Activated T-helper 1 cell treated with anti-CD3 and anti-CD28 coated beads, Interleukin-12 subunit alpha, Interleukin-12 subunit beta, Interleukin-2, Interleukin-4 antibody, amounts not matched to agents 30 ng/mL and 10 ng/mL and 1 ng/mL, durations not matched to agents 14 hours and 24 hours and 36 hours (primary cell): ENCODE data around the gene CD247. TPM values are rescaled to one million over a fixed set of nuclear protein-coding genes. Genes with fewer than 3 reads are reported as not detected.
A peak's percentile ranks its signal among the peaks of the same experiment; 100 is the strongest.

Experiments used
- DNase-seq: peaks from one replicate; pipeline ENCODE4 v3.0.0; 2021; ENCODE audit warnings: low spot score
- H3K27ac Mint-ChIP-seq: one replicate; pipeline ENCODE4 v1.8.0; 2021; ENCODE audit warnings: mild to moderate bottlenecking, mixed read lengths
- H3K27me3 Mint-ChIP-seq: one replicate; pipeline ENCODE4 v1.8.0; 2022; ENCODE audit warnings: mild to moderate bottlenecking, moderate library complexity, mixed read lengths; ENCODE audit not compliant: insufficient read depth
- H3K36me3 Mint-ChIP-seq: one replicate; pipeline ENCODE4 v1.8.0; 2021; ENCODE audit warnings: low read depth, mixed read lengths
- H3K4me1 Mint-ChIP-seq: one replicate; pipeline ENCODE4 v1.8.0; 2021; ENCODE audit warnings: low read depth, mixed read lengths
- H3K4me3 Mint-ChIP-seq: one replicate; pipeline ENCODE4 v1.8.0; 2021; ENCODE audit warnings: mild to moderate bottlenecking, moderate library complexity, mixed read lengths
- H3K9me3 Mint-ChIP-seq: one replicate; pipeline ENCODE4 v1.8.0; 2021; ENCODE audit warnings: mixed read lengths
- intact Hi-C: fragments of 100-400 bp; cut with micrococcal nuclease; formaldehyde crosslinking; loops from one replicate; pipeline ENCODE4 v1.15.1; 2024
- total RNA-seq: library from RNA; stranded (reverse); gene quantifications from 2 replicates; pipeline ENCODE4 v1.2.3, GENCODE V29; 2022

CD247 gene
- total RNA-seq, 1 donor from 2014 or later = 237 TPM

DNA sequence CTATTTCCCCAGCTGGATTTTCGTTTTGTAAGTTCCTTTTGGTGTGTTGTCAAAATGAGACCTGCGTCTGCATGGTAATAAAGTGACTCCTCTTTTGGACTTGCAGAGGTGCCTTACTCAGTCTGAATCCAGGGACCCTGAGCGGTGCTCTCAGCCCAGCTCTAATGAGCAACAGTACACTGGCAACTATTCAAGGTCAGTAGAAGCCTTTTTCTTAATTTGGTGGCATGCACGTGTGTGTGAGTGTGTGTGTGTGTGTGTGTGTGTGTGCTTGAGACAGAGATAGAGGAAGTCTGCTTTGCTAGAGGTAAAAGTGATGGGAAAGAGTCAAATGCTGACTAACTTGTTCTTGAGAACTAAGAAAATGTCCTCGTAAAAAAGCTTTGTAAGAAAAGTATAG lies 105.4 kb downstream of the CD247 start:
- H3K4me3 Mint-ChIP-seq = no peak overlapping the region
- DNase-seq = no peak
- peaks cover 14% of the 10 kb centered on the region for H3K36me3 Mint-ChIP-seq
- no peak overlapping the region for H3K27ac Mint-ChIP-seq
- peaks cover 16% of the 10 kb centered on the region for H3K4me1 Mint-ChIP-seq
- no peaks in the 10 kb centered on the region for H3K27me3 Mint-ChIP-seq
- H3K9me3 Mint-ChIP-seq = no peaks in the 10 kb centered on the region
- intact Hi-C loops = no loop called here

DNA sequence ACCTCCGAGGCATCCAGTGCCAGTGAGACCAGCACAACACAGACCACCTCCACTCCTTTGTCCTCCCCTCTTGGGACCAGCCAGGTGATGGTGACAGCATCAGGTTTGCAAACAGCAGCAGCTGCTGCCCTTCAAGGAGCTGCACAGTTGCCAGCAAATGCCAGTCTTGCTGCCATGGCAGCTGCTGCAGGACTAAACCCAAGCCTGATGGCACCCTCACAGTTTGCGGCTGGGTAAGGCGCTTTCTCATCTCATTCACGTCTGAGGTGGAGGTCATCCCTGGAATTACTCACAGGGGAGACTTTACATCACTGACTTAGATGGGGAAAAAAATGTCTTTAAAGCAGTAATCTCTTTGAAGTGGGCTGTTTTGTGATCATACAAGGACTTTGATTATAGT lies 106.3 kb downstream of the CD247 start:
- peaks cover 16% of the 10 kb centered on the region for H3K4me1 Mint-ChIP-seq
- H3K4me3 Mint-ChIP-seq = no peak overlapping the region
- no peak overlapping the region for H3K27ac Mint-ChIP-seq
- no peaks in the 10 kb centered on the region for H3K27me3 Mint-ChIP-seq
- H3K36me3 Mint-ChIP-seq = peaks cover 14% of the 10 kb centered on the region
- no peaks in the 10 kb centered on the region for H3K9me3 Mint-ChIP-seq
- DNase-seq = no peak
- intact Hi-C loops = no loop called here

DNA sequence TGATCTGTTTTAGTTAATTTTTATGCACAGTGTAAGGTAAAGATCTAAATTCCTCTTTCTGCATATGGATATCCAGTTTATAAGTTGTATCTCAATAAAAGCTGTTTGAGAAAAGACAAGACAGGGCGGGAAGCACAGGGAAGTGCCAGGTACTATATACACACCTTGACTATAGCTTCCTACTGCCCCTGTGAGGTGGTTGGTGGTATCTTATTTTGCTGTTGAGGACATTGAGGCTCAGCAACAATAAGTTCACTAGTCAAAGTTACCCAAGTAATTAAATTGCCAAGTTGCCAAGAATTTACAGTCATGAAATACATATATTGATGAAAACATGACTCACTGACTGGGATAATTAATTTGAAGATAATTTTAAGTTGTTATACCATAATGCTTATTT lies 109.1 kb downstream of the CD247 start:
- no peak for DNase-seq
- no peaks in the 10 kb centered on the region for H3K9me3 Mint-ChIP-seq
- no peaks in the 10 kb centered on the region for H3K27me3 Mint-ChIP-seq
- no peak overlapping the region for H3K4me3 Mint-ChIP-seq
- peaks cover 19% of the 10 kb centered on the region for H3K36me3 Mint-ChIP-seq
- H3K27ac Mint-ChIP-seq = no peak overlapping the region
- intact Hi-C loops = loop anchor here (5.0 kb wide), 1 partner anchor 142 kb away; no protein-coding TSS in a partner anchor
- peaks cover 16% of the 10 kb centered on the region for H3K4me1 Mint-ChIP-seq

- no peaks in the 10 kb centered on the region for H3K9me3 Mint-ChIP-seq
- no peaks in the 10 kb centered on the region for H3K27me3 Mint-ChIP-seq
- H3K36me3 Mint-ChIP-seq = peaks cover 22% of the 10 kb centered on the region
- H3K4me3 Mint-ChIP-seq = no peak overlapping the region
- no peak for DNase-seq
- peaks cover 13% of the 10 kb centered on the region for H3K4me1 Mint-ChIP-seq
- intact Hi-C loops = loop anchor here (5.0 kb wide), 1 partner anchor 141 kb away; no protein-coding TSS in a partner anchor
- H3K27ac Mint-ChIP-seq = no peak overlapping the region
Observed at GRCh38 chr1:167408355-167408754, 110.0 kb downstream of the CD247 start.

GRCh38 chr1:167404908-167405307 lies 113.4 kb downstream of the CD247 start:
- intact Hi-C loops = loop anchor here (5.0 kb wide), 1 partner anchor 138 kb away; no protein-coding TSS in a partner anchor
- H3K9me3 Mint-ChIP-seq = no peaks in the 10 kb centered on the region
- no peak overlapping the region for H3K27ac Mint-ChIP-seq
- H3K27me3 Mint-ChIP-seq = no peaks in the 10 kb centered on the region
- H3K4me3 Mint-ChIP-seq = no peak overlapping the region
- no peaks in the 10 kb centered on the region for H3K4me1 Mint-ChIP-seq
- no peak for DNase-seq
- peaks cover 18% of the 10 kb centered on the region for H3K36me3 Mint-ChIP-seq

- DNase-seq = no peak
- no peak overlapping the region for H3K4me3 Mint-ChIP-seq
- no peaks in the 10 kb centered on the region for H3K4me1 Mint-ChIP-seq
- no peaks in the 10 kb centered on the region for H3K9me3 Mint-ChIP-seq
- H3K27ac Mint-ChIP-seq = no peak overlapping the region
- H3K36me3 Mint-ChIP-seq = peaks cover 18% of the 10 kb centered on the region
- H3K27me3 Mint-ChIP-seq = no peaks in the 10 kb centered on the region
- intact Hi-C loops = no loop called here
Observed at GRCh38 chr1:167404161-167404888, 114.0 kb downstream of the CD247 start.

GRCh38 chr1:167401260-167401873 lies 117.0 kb downstream of the CD247 start:
- no peak overlapping the region for H3K4me3 Mint-ChIP-seq
- H3K4me1 Mint-ChIP-seq = no peaks in the 10 kb centered on the region
- intact Hi-C loops = no loop called here
- DNase-seq = peak; percentile 12
- H3K27ac Mint-ChIP-seq = no peak overlapping the region
- no peaks in the 10 kb centered on the region for H3K27me3 Mint-ChIP-seq
- peaks cover 22% of the 10 kb centered on the region for H3K36me3 Mint-ChIP-seq
- no peaks in the 10 kb centered on the region for H3K9me3 Mint-ChIP-seq

DNA sequence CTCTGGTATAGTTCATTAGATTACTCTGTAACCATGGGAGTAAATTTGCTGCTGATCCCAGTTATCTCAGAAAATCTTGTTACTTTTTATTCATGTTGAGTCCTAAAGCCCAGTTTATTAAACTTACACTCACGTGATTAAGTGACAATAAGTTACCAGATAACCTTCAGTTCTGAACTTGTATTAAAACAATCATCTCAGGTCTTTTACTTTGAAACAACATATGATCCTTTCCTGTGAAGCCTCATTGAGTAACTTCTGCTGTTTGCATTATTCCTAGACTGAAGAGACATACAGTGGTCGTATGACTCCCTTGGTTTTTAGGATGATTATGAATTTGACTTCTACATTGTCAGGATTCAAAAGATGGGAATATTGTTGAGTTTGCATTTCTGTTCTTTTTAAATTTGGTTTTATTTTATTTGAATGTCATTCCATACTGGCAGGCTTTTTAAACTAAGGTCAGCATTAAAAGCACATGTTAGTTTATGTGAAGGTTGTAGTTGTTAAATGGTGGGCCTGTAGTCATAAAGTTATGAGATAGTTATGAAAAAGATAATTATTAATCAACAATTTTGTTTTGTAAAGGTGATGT lies 117.9 kb downstream of the CD247 start:
- no peak overlapping the region for H3K27ac Mint-ChIP-seq
- H3K4me3 Mint-ChIP-seq = no peak overlapping the region
- H3K27me3 Mint-ChIP-seq = no peaks in the 10 kb centered on the region
- no peaks in the 10 kb centered on the region for H3K4me1 Mint-ChIP-seq
- no peak for DNase-seq
- H3K9me3 Mint-ChIP-seq = no peaks in the 10 kb centered on the region
- intact Hi-C loops = no loop called here
- H3K36me3 Mint-ChIP-seq = peaks cover 18% of the 10 kb centered on the region

DNA sequence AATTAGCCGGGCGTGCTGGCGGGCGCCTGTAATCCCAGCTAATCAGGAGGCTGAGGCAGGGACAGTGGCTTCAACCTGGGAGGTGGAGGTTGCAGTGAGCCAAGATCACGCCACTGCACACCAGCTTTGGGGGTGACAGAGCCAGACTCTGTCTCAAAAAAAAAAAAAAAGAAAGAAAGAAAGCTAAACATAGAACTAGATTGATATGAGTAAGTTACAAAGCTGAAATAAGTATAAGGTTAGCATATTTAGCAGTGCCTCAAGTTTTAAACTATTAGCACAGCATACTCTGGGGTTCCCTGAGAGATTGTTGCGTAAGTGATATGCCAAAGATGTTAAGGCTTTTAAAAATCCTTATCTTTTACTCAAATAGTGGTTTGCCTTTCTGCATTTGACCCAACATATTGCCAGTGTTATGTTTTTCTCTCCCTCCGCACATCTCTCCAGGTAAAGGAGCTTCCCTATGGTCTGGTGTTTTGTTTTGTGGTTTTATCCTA lies 126.1 kb downstream of the CD247 start:
- intact Hi-C loops = no loop called here
- Mint-ChIP-seq H3K4me1 (peaks cover 4% of the 10 kb centered on the region), H3K27ac (no peak overlapping the region), H3K27me3 (no peaks in the 10 kb centered on the region), H3K4me3 (no peak overlapping the region), H3K9me3 (no peaks in the 10 kb centered on the region), H3K36me3 (peaks cover 7% of the 10 kb centered on the region)
- DNase-seq = no peak

GRCh38 chr1:167388976-167389375 lies 129.4 kb downstream of the CD247 start:
- no peak overlapping the region for H3K4me3 Mint-ChIP-seq
- H3K27ac Mint-ChIP-seq = no peak overlapping the region
- intact Hi-C loops = no loop called here
- H3K27me3 Mint-ChIP-seq = no peaks in the 10 kb centered on the region
- no peak for DNase-seq
- peaks cover 13% of the 10 kb centered on the region for H3K4me1 Mint-ChIP-seq
- no peaks in the 10 kb centered on the region for H3K9me3 Mint-ChIP-seq
- H3K36me3 Mint-ChIP-seq = peaks cover 15% of the 10 kb centered on the region

GRCh38 chr1:167387251-167387910 lies 130.9 kb downstream of the CD247 start:
- peaks cover 13% of the 10 kb centered on the region for H3K4me1 Mint-ChIP-seq
- H3K4me3 Mint-ChIP-seq = no peak overlapping the region
- DNase-seq = no peak
- intact Hi-C loops = no loop called here
- H3K27ac Mint-ChIP-seq = no peak overlapping the region
- H3K9me3 Mint-ChIP-seq = no peaks in the 10 kb centered on the region
- H3K36me3 Mint-ChIP-seq = peaks cover 17% of the 10 kb centered on the region
- no peaks in the 10 kb centered on the region for H3K27me3 Mint-ChIP-seq
